HG03095 (cell line): ENCODE measurements around the gene PAGE2.
"Not testable (repeated sequence)": the region's sequence is repeated elsewhere in the genome, so short reads cannot be mapped to it uniquely, and the experiment has no call there.

Experiments
- ATAC-seq: cut with Tn5 transposase; IDR thresholded peaks from one replicate; pipeline ENCODE4 v1.9.1; 2021; ENCODE audit warnings: moderate library complexity; ENCODE audit not compliant: unreplicated experiment

The PAGE2 gene

GRCh38 chrX:55120761-55121358 lies 32.0 kb downstream of the PAGE2 start:
- ATAC-seq: no peak

GRCh38 chrX:55123900-55124299 lies 35.1 kb downstream of the PAGE2 start:
- no peak for ATAC-seq

GRCh38 chrX:55127692-55128091 lies 38.9 kb downstream of the PAGE2 start:
- no peak for ATAC-seq

- ATAC-seq: no peak
These were observed 40.5 kb downstream of the PAGE2 start for GRCh38 chrX:55129361-55129760.

GRCh38 chrX:55130481-55130880 lies 41.7 kb downstream of the PAGE2 start:
- no peak for ATAC-seq

- no peak for ATAC-seq
These were observed 43.6 kb downstream of the PAGE2 start for GRCh38 chrX:55132416-55132815.

- no peak for ATAC-seq
These were observed 46.4 kb downstream of the PAGE2 start for GRCh38 chrX:55135171-55135570.

- not testable (repeated sequence) for ATAC-seq
These were observed 52.0 kb downstream of the PAGE2 start for GRCh38 chrX:55140800-55141199.
